WTC11 (cell line): ENCODE data around the gene SPATA45. TPM values are rescaled to one million over a fixed set of nuclear protein-coding genes. Genes with fewer than 3 reads are reported as not detected.

Source experiments
- ATAC-seq: fragments of 200-7000 bp; cut with Tn5 transposase; 2 replicates; pipeline ENCODE4 v1.10.0; 2021; ENCODE audit warnings: mild to moderate bottlenecking, moderate library complexity
- CTCF ChIA-PET: fragments of 300-600 bp; sonication (Branson Sonifier 250); formaldehyde crosslinking; loops from one replicate; lab custom pipeline; 2021; ENCODE audit warnings: antibody characterized with exemption; lab: Charles Lee
- POLR2A ChIA-PET: fragments of 350-600 bp; sonication (Branson Sonifier 250); formaldehyde crosslinking; loops from one replicate; lab custom pipeline; 2021; ENCODE audit warnings: antibody characterized with exemption; lab: Charles Lee
- DNase-seq: peaks from one replicate; pipeline ENCODE4 v3.0.0; 2021; ENCODE audit warnings: low spot score
- H3K27ac Mint-ChIP-seq: 2 replicates; pipeline ENCODE4 v1.8.0; 2021; ENCODE audit warnings: mixed read lengths
- H3K27me3 Mint-ChIP-seq: 2 replicates; pipeline ENCODE4 v1.8.0; 2021; ENCODE audit warnings: low read depth, mild to moderate bottlenecking, moderate library complexity, mixed read lengths
- H3K36me3 Mint-ChIP-seq: 2 replicates; pipeline ENCODE4 v1.8.0; 2021; ENCODE audit warnings: mixed read lengths
- H3K4me1 Mint-ChIP-seq: 2 replicates; pipeline ENCODE4 v1.8.0; 2022; ENCODE audit warnings: mixed read lengths
- H3K4me3 Mint-ChIP-seq: 2 replicates; pipeline ENCODE4 v1.8.0; 2021; ENCODE audit warnings: mild to moderate bottlenecking, moderate library complexity, mixed read lengths
- H3K9me3 Mint-ChIP-seq: 2 replicates; pipeline ENCODE4 v1.8.0; 2021; ENCODE audit warnings: mixed read lengths
- ESRRA ChIP-seq: sonication (generic); formaldehyde crosslinking; IDR thresholded peaks from 2 replicates; pipeline ENCODE4 v1.8.1; 2022; ENCODE audit warnings: mild to moderate bottlenecking, missing genetic modification reagents, borderline replicate concordance
- FOXP4 ChIP-seq: sonication (generic); formaldehyde crosslinking; IDR thresholded peaks from 2 replicates; pipeline ENCODE4 v1.8.0; 2022; ENCODE audit warnings: mild to moderate bottlenecking, missing genetic modification reagents
- NR1H2 ChIP-seq: sonication (generic); formaldehyde crosslinking; IDR thresholded peaks from 2 replicates; pipeline ENCODE4 v1.9.0; 2021; ENCODE audit warnings: mild to moderate bottlenecking, moderate library complexity, missing genetic modification reagents
- PRRX2 ChIP-seq: fragments of 250-450 bp; sonication (Bioruptor Pico); IDR thresholded peaks from 2 replicates; pipeline ENCODE4 v1.8.0; 2021; ENCODE audit warnings: mild to moderate bottlenecking
- ZNF138 ChIP-seq: sonication (generic); formaldehyde crosslinking; conservative IDR thresholded peaks from 2 replicates; pipeline ENCODE4 v1.8.1; 2022; ENCODE audit warnings: mild to moderate bottlenecking, moderate library complexity, missing genetic modification reagents
- ZNF219 ChIP-seq: sonication (generic); formaldehyde crosslinking; IDR thresholded peaks from 2 replicates; pipeline ENCODE4 v1.8.0; 2023; ENCODE audit warnings: missing genetic modification reagents, mild to moderate bottlenecking, borderline replicate concordance
- ZNF232 ChIP-seq: sonication (generic); formaldehyde crosslinking; IDR thresholded peaks from 2 replicates; pipeline ENCODE4 v1.8.0; 2022; ENCODE audit warnings: mild to moderate bottlenecking, missing genetic modification reagents
- ZNF423 ChIP-seq: fragments of 250-450 bp; sonication (Bioruptor Pico); IDR thresholded peaks from 2 replicates; pipeline ENCODE4 v2.1.2; 2022; ENCODE audit warnings: mild to moderate bottlenecking, moderate library complexity
- ZNF512 ChIP-seq: sonication (generic); formaldehyde crosslinking; IDR thresholded peaks from 2 replicates; pipeline ENCODE4 v1.8.1; 2022; ENCODE audit warnings: missing genetic modification reagents, borderline replicate concordance
- total RNA-seq: library from RNA; stranded (reverse); gene quantifications from 3 replicates; pipeline ENCODE4 v1.2.3, GENCODE V29; 2021
- TF ChIP-seq, protein P1 (sequence below): sonication (generic); formaldehyde crosslinking; IDR thresholded peaks from 2 replicates; pipeline ENCODE4 v1.8.0; 2022; ENCODE audit warnings: missing genetic modification reagents
- TF ChIP-seq, protein P2 (sequence below): sonication (generic); formaldehyde crosslinking; IDR thresholded peaks from 2 replicates; pipeline ENCODE4 v1.8.0; 2022; ENCODE audit warnings: mild to moderate bottlenecking, missing genetic modification reagents
- TF ChIP-seq, protein P3 (sequence below): fragments of 250-450 bp; sonication (Bioruptor Pico); IDR thresholded peaks from 2 replicates; pipeline ENCODE4 v1.9.0; 2021; ENCODE audit warnings: mild to moderate bottlenecking, borderline replicate concordance

The SPATA45 gene
- total RNA-seq, 1 experiment from 2014 or later: 0.90 TPM

- Mint-ChIP-seq H3K36me3 (peaks cover 89% of the 10 kb centered on the region), H3K27ac (peak overlapping the region; percentile 74)
- CTCF ChIA-PET: no interaction called here
Observed at GRCh38 chr1:212873518-212873917, 26.1 kb upstream of the SPATA45 start.

DNA sequence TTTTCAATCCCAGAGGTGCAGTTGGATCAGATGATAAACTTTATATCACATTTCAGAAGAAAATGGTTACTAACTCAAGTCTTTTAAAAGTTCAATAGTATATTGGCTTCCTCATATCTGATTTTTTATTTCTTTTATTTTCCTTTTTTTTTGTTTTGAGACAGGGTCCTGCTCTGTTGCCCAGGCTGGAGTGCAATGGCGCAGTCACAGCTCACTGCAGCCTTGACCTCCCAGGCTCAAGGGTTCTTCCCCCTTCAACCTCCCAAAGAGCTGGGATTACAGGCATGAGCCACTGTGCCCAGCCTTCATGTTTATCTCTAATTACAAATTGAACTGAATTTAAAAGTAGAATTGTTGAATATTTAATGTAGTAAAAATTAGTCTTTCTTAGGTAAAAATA is 24.5 kb upstream of the SPATA45 start:
- peak overlapping the region; percentile 89; the same call in 1 of the 2 replicates for H3K27ac Mint-ChIP-seq
- POLR2A ChIA-PET: no interaction called here
- H3K4me3 Mint-ChIP-seq: no peak overlapping the region
- CTCF ChIA-PET: interaction anchor here (0.5 to 0.9 kb wide), 2 partner anchors 122 to 124 kb away, joined by 3 read pairs; no protein-coding TSS in a partner anchor
- no peaks in the 10 kb centered on the region for H3K27me3 Mint-ChIP-seq
- H3K4me1 Mint-ChIP-seq: peaks cover 25% of the 10 kb centered on the region
- DNase-seq: no peak
- no peak for ATAC-seq
- H3K36me3 Mint-ChIP-seq: peaks cover 82% of the 10 kb centered on the region
- no peak for TF ChIP-seq FOXP4 (CRISPR knock-in tag)
- TF ChIP-seq, protein P1, sequence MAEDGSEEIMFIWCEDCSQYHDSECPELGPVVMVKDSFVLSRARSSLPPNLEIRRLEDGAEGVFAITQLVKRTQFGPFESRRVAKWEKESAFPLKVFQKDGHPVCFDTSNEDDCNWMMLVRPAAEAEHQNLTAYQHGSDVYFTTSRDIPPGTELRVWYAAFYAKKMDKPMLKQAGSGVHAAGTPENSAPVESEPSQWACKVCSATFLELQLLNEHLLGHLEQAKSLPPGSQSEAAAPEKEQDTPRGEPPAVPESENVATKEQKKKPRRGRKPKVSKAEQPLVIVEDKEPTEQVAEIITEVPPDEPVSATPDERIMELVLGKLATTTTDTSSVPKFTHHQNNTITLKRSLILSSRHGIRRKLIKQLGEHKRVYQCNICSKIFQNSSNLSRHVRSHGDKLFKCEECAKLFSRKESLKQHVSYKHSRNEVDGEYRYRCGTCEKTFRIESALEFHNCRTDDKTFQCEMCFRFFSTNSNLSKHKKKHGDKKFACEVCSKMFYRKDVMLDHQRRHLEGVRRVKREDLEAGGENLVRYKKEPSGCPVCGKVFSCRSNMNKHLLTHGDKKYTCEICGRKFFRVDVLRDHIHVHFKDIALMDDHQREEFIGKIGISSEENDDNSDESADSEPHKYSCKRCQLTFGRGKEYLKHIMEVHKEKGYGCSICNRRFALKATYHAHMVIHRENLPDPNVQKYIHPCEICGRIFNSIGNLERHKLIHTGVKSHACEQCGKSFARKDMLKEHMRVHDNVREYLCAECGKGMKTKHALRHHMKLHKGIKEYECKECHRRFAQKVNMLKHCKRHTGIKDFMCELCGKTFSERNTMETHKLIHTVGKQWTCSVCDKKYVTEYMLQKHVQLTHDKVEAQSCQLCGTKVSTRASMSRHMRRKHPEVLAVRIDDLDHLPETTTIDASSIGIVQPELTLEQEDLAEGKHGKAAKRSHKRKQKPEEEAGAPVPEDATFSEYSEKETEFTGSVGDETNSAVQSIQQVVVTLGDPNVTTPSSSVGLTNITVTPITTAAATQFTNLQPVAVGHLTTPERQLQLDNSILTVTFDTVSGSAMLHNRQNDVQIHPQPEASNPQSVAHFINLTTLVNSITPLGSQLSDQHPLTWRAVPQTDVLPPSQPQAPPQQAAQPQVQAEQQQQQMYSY (CRISPR knock-in tag): no peak
- no peak for TF ChIP-seq NR1H2 (CRISPR knock-in tag)
- TF ChIP-seq ZNF138: no peak
- no peak for TF ChIP-seq ESRRA (CRISPR knock-in tag)
- no peak for TF ChIP-seq ZNF232 (CRISPR knock-in tag)
- TF ChIP-seq, protein P2, sequence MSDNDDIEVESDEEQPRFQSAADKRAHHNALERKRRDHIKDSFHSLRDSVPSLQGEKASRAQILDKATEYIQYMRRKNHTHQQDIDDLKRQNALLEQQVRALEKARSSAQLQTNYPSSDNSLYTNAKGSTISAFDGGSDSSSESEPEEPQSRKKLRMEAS (CRISPR knock-in tag): no peak
- no peaks in the 10 kb centered on the region for H3K9me3 Mint-ChIP-seq

More at GRCh38 chr1:212873518-212873917, 26.1 kb upstream of the SPATA45 start:
- no peak for ATAC-seq
- no peaks in the 10 kb centered on the region for H3K9me3 Mint-ChIP-seq
- H3K4me1 Mint-ChIP-seq: peaks cover 34% of the 10 kb centered on the region
- POLR2A ChIA-PET: no interaction called here
- H3K4me3 Mint-ChIP-seq: no peak overlapping the region
- no peaks in the 10 kb centered on the region for H3K27me3 Mint-ChIP-seq
- no peak for DNase-seq
- TF ChIP-seq ZNF423: no peak
- TF ChIP-seq ZNF512 (CRISPR knock-in tag): no peak
- TF ChIP-seq, protein P3, sequence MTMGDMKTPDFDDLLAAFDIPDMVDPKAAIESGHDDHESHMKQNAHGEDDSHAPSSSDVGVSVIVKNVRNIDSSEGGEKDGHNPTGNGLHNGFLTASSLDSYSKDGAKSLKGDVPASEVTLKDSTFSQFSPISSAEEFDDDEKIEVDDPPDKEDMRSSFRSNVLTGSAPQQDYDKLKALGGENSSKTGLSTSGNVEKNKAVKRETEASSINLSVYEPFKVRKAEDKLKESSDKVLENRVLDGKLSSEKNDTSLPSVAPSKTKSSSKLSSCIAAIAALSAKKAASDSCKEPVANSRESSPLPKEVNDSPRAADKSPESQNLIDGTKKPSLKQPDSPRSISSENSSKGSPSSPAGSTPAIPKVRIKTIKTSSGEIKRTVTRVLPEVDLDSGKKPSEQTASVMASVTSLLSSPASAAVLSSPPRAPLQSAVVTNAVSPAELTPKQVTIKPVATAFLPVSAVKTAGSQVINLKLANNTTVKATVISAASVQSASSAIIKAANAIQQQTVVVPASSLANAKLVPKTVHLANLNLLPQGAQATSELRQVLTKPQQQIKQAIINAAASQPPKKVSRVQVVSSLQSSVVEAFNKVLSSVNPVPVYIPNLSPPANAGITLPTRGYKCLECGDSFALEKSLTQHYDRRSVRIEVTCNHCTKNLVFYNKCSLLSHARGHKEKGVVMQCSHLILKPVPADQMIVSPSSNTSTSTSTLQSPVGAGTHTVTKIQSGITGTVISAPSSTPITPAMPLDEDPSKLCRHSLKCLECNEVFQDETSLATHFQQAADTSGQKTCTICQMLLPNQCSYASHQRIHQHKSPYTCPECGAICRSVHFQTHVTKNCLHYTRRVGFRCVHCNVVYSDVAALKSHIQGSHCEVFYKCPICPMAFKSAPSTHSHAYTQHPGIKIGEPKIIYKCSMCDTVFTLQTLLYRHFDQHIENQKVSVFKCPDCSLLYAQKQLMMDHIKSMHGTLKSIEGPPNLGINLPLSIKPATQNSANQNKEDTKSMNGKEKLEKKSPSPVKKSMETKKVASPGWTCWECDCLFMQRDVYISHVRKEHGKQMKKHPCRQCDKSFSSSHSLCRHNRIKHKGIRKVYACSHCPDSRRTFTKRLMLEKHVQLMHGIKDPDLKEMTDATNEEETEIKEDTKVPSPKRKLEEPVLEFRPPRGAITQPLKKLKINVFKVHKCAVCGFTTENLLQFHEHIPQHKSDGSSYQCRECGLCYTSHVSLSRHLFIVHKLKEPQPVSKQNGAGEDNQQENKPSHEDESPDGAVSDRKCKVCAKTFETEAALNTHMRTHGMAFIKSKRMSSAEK (CRISPR knock-in tag): no peak
- TF ChIP-seq ZNF219 (CRISPR knock-in tag): no peak
- TF ChIP-seq PRRX2 (CRISPR knock-in tag): no peak
